ENCODE data around the gene CELF2. TPM values are rescaled to one million over a fixed set of nuclear protein-coding genes. Genes with fewer than 3 reads are reported as not detected.

CELF2 gene
- total RNA-seq, 2 experiments from 2014 or later: 197 to 205 TPM

DNA sequence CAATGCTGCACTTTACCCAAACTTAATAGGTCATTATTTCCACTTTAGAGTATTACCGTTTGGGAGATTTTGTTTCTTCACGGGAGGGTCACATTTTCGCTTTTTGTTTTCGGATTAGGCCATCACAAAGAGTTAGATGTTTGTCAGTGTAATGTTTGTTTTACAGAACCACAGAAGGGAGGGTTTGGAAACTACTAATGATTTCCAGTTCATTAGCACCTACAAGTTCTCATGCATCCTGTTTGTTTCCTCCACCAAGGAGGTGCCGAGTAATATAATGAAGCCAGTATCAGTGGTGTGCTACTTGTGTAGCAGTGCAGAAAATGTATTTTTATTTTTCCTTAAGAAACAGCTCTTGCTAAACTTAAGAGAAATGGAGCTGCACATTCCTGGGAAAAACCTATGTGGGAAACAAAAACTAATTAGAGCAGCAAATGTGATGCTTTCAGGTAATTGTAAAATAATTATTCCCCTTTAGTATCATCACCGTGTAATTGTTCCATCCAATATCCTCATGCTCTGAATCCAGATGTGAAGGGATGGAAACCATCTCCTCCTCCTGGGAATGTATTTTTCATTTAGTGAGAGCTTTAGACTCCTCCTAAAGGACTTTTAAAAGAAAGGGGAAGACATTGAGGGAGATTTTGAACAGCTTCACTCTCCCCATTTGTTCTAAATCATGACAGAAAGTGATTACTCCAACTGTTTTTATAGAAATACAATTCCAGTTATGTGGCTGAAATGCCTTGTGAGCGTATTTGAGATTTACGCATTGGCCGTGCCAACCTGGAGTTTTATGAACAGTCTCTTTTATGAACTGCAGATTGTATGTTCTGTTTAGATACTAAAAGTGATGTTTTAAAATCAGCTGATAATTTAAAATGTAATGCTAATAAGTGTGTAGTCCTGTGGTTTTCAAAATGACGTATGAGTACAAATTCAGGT is 5.6 kb downstream of the CELF2 start:
- intact Hi-C loops (cut with DNase I, micrococcal nuclease): no loop called here
- no peak for TF ChIP-seq CTCF (IDR thresholded peaks at IDR 0.05)
- Histone ChIP-seq H3K27me3 (ENCODE audit: control insufficient read depth in 1 of 2, insufficient read depth in 2 of 2, low read length in 2 of 2) (peaks cover 11 to 40% of the 10 kb centered on the region in 2 experiments), H3K9me3 (ENCODE audit: control insufficient read depth in 1 of 2, insufficient read depth in 1 of 2, low read length in 2 of 2) (no peaks in the 10 kb centered on the region), H3K27ac (ENCODE audit: low read depth in 1 of 2, low read length in 2 of 2) (no peak overlapping the region), H3K36me3 (ENCODE audit: insufficient read depth, low read length) (no peaks in the 10 kb centered on the region), H3K4me3 (ENCODE audit: low read length) (no peak overlapping the region), H3K4me1 (ENCODE audit: insufficient read depth, low read length) (peaks cover 4% of the 10 kb centered on the region)
- Mint-ChIP-seq H3K36me3 (ENCODE audit: low read depth) (no peaks in the 10 kb centered on the region), H3K9me3 (no peaks in the 10 kb centered on the region), H3K27ac (no peak overlapping the region), H3K4me1 (ENCODE audit: low read depth) (peaks cover 23% of the 10 kb centered on the region), H3K4me3 (no peak overlapping the region), H3K27me3 (peaks cover 46% of the 10 kb centered on the region)
- ChIA-PET CTCF (interaction anchor here (2.2 kb wide), 1 partner anchor 9 kb away, joined by 10 read pairs; no protein-coding TSS in a partner anchor), POLR2A (interaction anchor here (0.7 kb wide), 1 partner anchor 264 kb away, joined by 5 read pairs; no protein-coding TSS in a partner anchor)
- no peak for ATAC-seq (ENCODE audit: poor library complexity)
- DNase-seq: no peak

DNA sequence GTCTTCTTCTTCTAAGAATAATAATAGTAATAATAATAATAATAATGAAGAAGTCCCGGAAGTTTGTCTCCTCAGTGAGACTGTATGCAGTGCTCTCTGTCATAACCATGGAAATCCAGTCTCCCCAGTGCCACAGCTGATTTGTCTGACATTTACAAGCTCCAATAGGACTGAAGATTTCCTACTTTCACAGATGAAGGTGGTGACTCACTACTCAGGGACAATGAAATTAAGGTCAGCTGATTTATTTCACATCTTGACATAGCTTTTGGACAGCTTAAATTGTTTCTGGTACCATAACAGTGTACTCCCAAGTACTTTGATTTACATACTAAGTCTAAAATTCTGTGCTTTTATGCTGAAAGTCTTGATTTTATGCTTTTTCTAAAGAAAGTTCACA is 6.9 kb downstream of the CELF2 start:
- peaks cover 12% of the 10 kb centered on the region for H3K4me1 Mint-ChIP-seq (ENCODE audit: low read depth)
- ATAC-seq (ENCODE audit: poor library complexity): no peak
- H3K4me1 ChIP-seq (ENCODE audit: insufficient read depth, low read length): no peaks in the 10 kb centered on the region
- peaks cover 3 to 30% of the 10 kb centered on the region in 2 experiments for H3K27me3 ChIP-seq (ENCODE audit: control insufficient read depth in 1 of 2, insufficient read depth in 2 of 2, low read length in 2 of 2)
- CTCF ChIA-PET: interaction anchor here (1.2 to 2.2 kb wide), 2 partner anchors 10 to 11 kb away, joined by 3 to 10 read pairs; no protein-coding TSS in a partner anchor
- TF ChIP-seq CTCF (IDR thresholded peaks at IDR 0.05): no peak
- no peak overlapping the region for H3K27ac Mint-ChIP-seq
- no peaks in the 10 kb centered on the region for H3K36me3 Mint-ChIP-seq (ENCODE audit: low read depth)
- H3K36me3 ChIP-seq (ENCODE audit: insufficient read depth, low read length): no peaks in the 10 kb centered on the region
- no peaks in the 10 kb centered on the region for H3K9me3 ChIP-seq (ENCODE audit: control insufficient read depth in 1 of 2, insufficient read depth in 1 of 2, low read length in 2 of 2)
- POLR2A ChIA-PET: no interaction called here
- H3K4me3 Mint-ChIP-seq: no peak overlapping the region
- H3K27me3 Mint-ChIP-seq: peaks cover 34% of the 10 kb centered on the region
- intact Hi-C loops (cut with DNase I, micrococcal nuclease): no loop called here
- H3K27ac ChIP-seq (ENCODE audit: low read depth in 1 of 2, low read length in 2 of 2): no peak overlapping the region
- H3K9me3 Mint-ChIP-seq: no peaks in the 10 kb centered on the region
- DNase-seq: no peak
- no peak overlapping the region for H3K4me3 ChIP-seq (ENCODE audit: low read length)

GRCh38 chr10:11025978-11026377 is 8.3 kb downstream of the CELF2 start:
- H3K9me3 Mint-ChIP-seq: no peaks in the 10 kb centered on the region
- Histone ChIP-seq H3K4me3 (ENCODE audit: low read length) (no peak overlapping the region), H3K27me3 (ENCODE audit: control insufficient read depth in 1 of 2, insufficient read depth in 2 of 2, low read length in 2 of 2) (peaks cover 3 to 19% of the 10 kb centered on the region in 2 experiments), H3K9me3 (ENCODE audit: control insufficient read depth in 1 of 2, insufficient read depth in 1 of 2, low read length in 2 of 2) (no peaks in the 10 kb centered on the region), H3K4me1 (ENCODE audit: insufficient read depth, low read length) (no peaks in the 10 kb centered on the region), H3K36me3 (ENCODE audit: insufficient read depth, low read length) (no peaks in the 10 kb centered on the region), H3K27ac (ENCODE audit: low read depth in 1 of 2, low read length in 2 of 2) (no peak overlapping the region)
- ChIA-PET CTCF (no interaction called here), POLR2A (no interaction called here)
- H3K36me3 Mint-ChIP-seq (ENCODE audit: low read depth): no peaks in the 10 kb centered on the region
- no peak for TF ChIP-seq CTCF (IDR thresholded peaks at IDR 0.05)
- H3K27ac Mint-ChIP-seq: no peak overlapping the region
- peaks cover 9% of the 10 kb centered on the region for H3K4me1 Mint-ChIP-seq (ENCODE audit: low read depth)
- peaks cover 21% of the 10 kb centered on the region for H3K27me3 Mint-ChIP-seq
- no peak overlapping the region for H3K4me3 Mint-ChIP-seq
- ATAC-seq (ENCODE audit: poor library complexity) (no peak), DNase-seq (no peak)
- intact Hi-C loops (cut with DNase I, micrococcal nuclease): no loop called here
